ENCODE measurements around the gene COL20A1. TPM values are rescaled to one million over a fixed set of nuclear protein-coding genes. Genes with fewer than 3 reads are reported as not detected.

COL20A1 gene
- total RNA-seq, 3 donors from 2014 or later = not detected

GRCh38 chr20:63346131-63347080 lies 53.4 kb downstream of the COL20A1 start:
- H3K9me3 ChIP-seq = no peaks in the 10 kb centered on the region
- DNase-seq = peak in 1 of 3 donors; percentile 34
- no peak for ATAC-seq
- no peak overlapping the region for H3K4me3 ChIP-seq
- no peaks in the 10 kb centered on the region for H3K36me3 ChIP-seq (ENCODE audit: low read depth)
- no peak for TF ChIP-seq CTCF (IDR thresholded peaks at IDR 0.05)
- no peaks in the 10 kb centered on the region for H3K4me1 ChIP-seq (ENCODE audit: low read depth)
- intact Hi-C loops (cut with DNase I, micrococcal nuclease) = no loop called here

GRCh38 chr20:63347081-63347741 lies 54.2 kb downstream of the COL20A1 start:
- H3K4me1 ChIP-seq (ENCODE audit: low read depth) = no peaks in the 10 kb centered on the region
- no peak overlapping the region for H3K4me3 ChIP-seq
- TF ChIP-seq CTCF (IDR thresholded peaks at IDR 0.05) = no peak
- ATAC-seq = no peak
- intact Hi-C loops (cut with DNase I, micrococcal nuclease) = no loop called here
- H3K36me3 ChIP-seq (ENCODE audit: low read depth) = no peaks in the 10 kb centered on the region
- no peaks in the 10 kb centered on the region for H3K9me3 ChIP-seq
- peak in 1 of 3 donors; percentile 34 for DNase-seq

- intact Hi-C loops (cut with DNase I, micrococcal nuclease) = no loop called here
- no peak for TF ChIP-seq CTCF (IDR thresholded peaks at IDR 0.05)
- H3K4me1 ChIP-seq (ENCODE audit: low read depth) = no peaks in the 10 kb centered on the region
- H3K9me3 ChIP-seq = no peaks in the 10 kb centered on the region
- H3K4me3 ChIP-seq = no peak overlapping the region
- DNase-seq (peak in 1 of 3 donors; percentile 34), ATAC-seq (no peak)
- no peaks in the 10 kb centered on the region for H3K36me3 ChIP-seq (ENCODE audit: low read depth)
These were observed 55.2 kb downstream of the COL20A1 start for GRCh38 chr20:63347950-63348827.

- no peak for DNase-seq
- H3K36me3 ChIP-seq (ENCODE audit: low read depth) = no peaks in the 10 kb centered on the region
- H3K4me1 ChIP-seq (ENCODE audit: low read depth) = no peaks in the 10 kb centered on the region
- intact Hi-C loops (cut with DNase I, micrococcal nuclease) = no loop called here
- H3K4me3 ChIP-seq = no peak overlapping the region
- no peak for TF ChIP-seq CTCF (IDR thresholded peaks at IDR 0.05)
- ATAC-seq = no peak
- H3K9me3 ChIP-seq = no peaks in the 10 kb centered on the region
These were observed 56.0 kb downstream of the COL20A1 start for GRCh38 chr20:63348828-63349515.

- ATAC-seq = no peak
- no peak overlapping the region for H3K4me3 ChIP-seq
- intact Hi-C loops (cut with DNase I, micrococcal nuclease) = no loop called here
- DNase-seq = no peak
- no peaks in the 10 kb centered on the region for H3K36me3 ChIP-seq (ENCODE audit: low read depth)
- TF ChIP-seq CTCF (IDR thresholded peaks at IDR 0.05) = no peak
- H3K4me1 ChIP-seq (ENCODE audit: low read depth) = no peaks in the 10 kb centered on the region
- no peaks in the 10 kb centered on the region for H3K9me3 ChIP-seq
These were observed 56.5 kb downstream of the COL20A1 start for GRCh38 chr20:63349516-63349895.
